GM21528 (cell line): Measurements from ENCODE around the gene TXNDC17.
A peak's percentile ranks its signal among the peaks of the same experiment; 100 is the strongest.
"Not testable (repeated sequence)": the region's sequence is repeated elsewhere in the genome, so short reads cannot be mapped to it uniquely, and the experiment has no call there.

Experiments
- ATAC-seq: cut with Tn5 transposase; IDR thresholded peaks from one replicate; pipeline ENCODE4 v1.9.1; 2021; ENCODE audit warnings: mild to moderate bottlenecking, moderate library complexity; ENCODE audit not compliant: unreplicated experiment, low FRiP score

The TXNDC17 gene

DNA sequence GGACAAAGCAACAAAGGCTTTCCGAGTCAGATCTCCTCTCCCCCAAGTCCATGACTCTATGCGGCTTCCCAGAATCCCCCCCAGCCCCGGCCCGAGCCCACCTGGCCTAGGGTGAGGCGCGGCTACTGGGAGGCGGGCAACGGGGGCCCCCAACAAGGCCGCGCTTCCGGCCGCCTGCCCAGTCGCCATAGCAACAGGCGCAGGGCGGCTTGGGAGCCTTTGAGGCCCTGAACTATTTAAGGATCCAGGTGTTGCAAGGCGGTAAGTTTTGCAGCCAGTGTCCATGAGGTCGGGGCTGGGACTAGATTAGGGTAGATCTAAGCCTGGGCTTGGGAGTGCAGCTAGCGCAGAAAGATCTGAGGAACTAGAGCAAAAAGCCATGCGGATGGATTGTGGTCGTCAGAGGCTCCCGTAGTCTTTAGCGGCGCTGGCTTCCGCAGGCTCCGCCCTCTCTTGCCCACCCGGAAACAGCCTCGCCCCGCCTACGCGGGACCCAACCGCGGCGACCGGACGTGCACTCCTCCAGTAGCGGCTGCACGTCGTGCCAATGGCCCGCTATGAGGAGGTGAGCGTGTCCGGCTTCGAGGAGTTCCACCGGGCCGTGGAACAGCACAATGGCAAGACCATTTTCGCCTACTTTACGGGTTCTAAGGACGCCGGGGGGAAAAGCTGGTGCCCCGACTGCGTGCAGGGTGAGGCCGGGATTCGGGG lies at the start of gene TXNDC17, which contains the start of gene KIAA0753:
TXNDC17 (plus strand) TSS at position 525 of the 711 bp plus-strand sequence; CDS start at position 548, 23 bp downstream.
KIAA0753 (minus strand) TSS at position 176 of the 711 bp plus-strand sequence. CDS start 5,608 bp downstream, outside the sequence.
- peak; percentile 85 for ATAC-seq

DNA sequence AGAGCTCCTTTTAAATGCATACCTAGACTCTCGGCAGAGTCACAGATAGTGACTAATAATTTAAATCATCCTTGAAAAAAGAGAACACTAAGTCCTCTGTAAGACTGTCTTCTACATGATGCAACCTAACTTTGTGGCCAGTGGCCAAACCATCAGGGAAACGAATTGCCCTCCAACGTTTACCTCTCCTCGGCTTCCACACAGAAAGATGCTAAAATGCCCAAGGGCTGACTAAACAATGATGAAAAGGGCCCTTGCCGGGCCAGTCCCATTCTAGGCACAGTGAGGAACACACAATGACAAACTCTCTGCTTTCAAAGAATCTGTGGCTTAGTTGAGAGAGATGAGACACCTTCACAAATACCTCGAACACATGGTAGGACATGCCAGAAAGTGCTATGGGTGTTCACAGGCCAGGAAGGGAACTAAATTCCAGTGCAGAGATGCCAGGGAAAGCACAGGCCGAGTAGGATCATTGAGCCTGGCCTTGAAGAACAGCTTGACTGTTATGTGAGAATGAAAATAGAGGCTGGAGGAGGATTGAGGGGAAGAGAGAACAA lies 49.2 kb upstream of the TXNDC17 start:
- ATAC-seq = no peak

DNA sequence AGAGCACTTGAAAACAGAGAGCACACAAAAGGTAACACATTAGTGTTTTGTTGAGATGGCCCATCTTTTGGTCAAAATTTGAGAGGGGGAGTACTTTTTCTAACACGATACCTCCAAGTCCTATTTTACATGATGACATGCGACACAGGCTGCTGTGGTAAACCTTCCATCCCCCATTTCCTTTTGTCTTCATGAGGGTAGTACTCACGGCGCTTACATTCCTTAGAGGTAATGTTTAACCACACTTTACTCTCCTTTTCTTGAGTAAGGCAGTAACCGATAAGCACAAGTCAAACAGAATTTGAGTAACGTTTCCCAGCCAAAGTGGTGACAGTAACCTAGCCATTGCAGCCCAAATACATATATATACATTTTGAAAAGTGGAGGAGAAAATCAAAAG lies 48.7 kb upstream of the TXNDC17 start:
- ATAC-seq = no peak

DNA sequence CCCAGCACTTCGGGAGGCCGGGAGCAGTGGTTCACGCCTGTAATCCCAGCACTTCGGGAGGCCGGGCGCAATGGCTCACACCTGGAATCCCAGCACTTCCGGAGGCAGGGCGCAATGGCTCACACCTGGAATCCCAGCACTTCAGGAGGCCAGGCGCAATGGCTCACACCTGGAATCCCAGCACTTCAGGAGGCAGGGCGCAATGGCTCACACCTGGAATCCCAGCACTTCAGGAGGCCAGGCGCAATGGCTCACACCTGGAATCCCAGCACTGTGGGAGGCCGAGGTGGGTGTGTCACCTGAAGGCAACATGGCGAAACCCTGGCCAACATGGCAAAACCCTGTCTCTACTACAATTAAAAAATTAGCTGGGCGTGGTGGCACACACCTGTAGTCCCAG lies 47.5 kb upstream of the TXNDC17 start:
- ATAC-seq = not testable (repeated sequence)

DNA sequence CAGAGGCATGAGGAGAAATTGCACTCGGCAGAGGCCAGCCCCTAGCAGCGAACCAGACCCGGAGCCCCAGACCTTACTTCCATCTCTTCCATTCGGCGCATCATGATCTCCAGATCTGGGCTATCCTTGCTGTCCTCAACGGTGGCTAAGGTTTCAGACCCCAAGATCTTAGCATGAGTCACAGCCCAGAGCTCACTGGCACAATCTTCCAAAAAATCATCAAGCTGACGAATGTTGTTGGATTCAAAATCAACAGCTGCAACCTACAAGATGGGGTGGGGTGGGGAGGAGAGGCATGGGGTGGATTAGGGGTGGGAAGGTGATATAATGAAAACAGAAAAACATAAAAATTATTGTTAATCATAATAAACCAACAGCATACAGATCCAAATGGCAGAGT lies 44.8 kb upstream of the TXNDC17 start:
- no peak for ATAC-seq

DNA sequence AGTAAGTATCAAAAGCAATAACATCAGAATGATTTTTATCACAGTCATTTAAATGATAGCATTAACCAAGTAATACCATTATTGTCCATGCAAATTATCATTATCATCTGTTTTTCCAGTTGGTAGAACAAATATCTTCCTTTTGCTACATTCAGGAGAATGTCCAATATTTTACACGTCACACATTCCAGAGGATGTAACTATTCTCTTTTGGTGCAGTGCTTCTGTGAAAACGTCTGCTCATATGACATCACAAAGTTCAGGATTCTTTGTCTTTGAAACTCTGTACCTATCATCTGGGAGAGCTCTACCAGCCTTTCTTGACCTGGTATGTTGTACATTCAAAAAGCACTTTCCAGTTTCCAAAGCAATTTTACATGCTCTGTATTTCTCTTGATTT lies 44.3 kb upstream of the TXNDC17 start:
- ATAC-seq = no peak

DNA sequence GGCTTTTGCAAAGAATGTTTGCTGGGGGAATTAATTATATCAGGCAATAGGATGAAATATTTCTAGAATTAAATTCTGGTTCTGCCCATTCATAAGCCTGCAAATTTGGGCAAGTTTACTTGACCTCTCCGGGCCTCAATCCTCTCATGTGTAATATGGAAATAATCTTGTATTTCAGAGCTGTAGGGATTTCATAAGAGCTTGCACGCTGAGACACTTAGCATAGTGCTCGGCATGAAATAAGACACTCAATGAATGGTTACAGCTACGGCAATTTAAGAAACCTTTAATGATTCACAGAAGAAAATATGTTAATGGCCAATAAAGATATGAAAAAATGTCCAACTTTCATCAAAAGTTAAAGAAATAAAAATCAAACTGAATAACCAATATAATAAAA lies 43.9 kb upstream of the TXNDC17 start:
- no peak for ATAC-seq

DNA sequence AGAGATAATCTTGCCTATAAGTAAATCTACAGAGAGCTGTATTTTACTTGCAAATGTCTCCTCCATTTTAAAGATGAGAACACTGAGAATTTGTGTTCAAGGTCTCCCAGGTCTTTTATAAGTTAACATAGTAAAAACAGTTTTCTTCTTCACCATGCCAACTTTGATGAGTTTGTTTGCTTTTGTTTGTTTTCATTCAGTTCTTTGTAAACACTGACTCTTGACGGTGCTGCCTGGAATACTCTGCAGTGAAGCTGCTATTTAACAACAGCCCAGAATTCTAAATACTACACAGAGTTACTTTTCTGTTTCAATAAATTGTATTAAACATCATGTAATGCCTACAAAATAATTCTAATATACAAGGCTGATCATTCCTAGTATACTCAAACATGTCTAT lies 43.1 kb upstream of the TXNDC17 start:
- ATAC-seq = no peak

DNA sequence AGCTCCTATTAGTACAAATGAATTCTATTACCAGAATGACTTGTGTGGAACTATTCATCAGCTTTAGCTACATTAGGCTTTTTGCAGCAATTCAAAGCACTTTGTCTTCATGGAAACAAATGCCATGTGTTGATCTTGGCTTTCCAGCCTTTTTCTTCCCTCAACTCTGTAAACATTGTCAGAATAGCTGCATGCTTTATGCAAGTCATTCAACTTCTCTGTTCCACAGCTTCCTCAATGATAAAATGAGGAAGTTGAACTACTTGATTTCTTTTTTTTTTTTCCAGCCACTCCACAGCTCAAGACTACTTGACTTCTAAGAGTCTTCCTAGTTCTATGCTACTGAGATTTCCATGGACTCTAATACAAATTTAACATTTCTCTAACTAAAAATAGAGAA lies 41.5 kb upstream of the TXNDC17 start:
- no peak for ATAC-seq

DNA sequence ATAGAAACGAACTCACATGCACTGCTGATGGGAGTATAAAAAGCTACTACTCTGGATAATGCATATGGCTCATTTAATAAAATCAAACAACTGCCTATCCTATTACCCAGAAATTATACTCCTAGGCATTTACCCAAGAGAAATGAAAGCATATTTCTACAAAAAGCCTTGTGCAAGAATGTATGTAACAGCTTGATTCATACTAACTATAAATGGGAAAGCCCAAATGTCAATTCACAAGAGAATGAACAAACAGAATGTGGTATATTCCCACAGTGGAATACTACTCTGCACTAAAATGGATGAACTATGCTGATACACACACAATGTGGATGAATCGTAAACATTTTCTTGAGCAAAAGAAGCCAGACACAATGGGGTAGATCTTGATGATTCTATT lies 38.7 kb upstream of the TXNDC17 start:
- ATAC-seq = no peak

DNA sequence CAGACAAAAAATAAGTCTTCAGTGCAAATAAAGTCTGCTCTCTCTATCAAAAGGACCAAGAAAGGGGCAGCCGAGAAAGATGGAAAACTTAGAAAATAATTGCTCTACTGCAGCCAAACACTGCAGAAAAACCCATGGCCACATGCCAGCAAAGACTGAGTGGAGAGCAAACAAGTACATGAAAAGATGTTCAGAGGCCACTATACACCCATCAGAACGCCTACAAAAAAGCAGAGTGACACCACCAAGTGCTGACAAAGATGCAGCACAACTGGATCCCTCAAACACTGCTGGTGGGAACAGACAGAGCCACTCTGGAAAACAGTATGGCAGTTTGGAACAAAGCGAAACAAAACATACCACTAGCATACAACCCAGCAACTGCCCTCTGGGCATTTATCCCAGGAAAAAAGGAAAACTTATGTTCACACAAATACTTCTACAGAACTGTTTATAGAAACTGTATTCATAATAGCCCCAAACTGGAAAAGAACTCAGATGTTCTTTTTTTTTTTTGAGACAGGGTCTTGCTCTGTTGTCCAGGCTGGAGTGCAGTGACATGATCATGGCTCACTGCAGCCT lies 37.0 kb upstream of the TXNDC17 start:
- no peak for ATAC-seq

DNA sequence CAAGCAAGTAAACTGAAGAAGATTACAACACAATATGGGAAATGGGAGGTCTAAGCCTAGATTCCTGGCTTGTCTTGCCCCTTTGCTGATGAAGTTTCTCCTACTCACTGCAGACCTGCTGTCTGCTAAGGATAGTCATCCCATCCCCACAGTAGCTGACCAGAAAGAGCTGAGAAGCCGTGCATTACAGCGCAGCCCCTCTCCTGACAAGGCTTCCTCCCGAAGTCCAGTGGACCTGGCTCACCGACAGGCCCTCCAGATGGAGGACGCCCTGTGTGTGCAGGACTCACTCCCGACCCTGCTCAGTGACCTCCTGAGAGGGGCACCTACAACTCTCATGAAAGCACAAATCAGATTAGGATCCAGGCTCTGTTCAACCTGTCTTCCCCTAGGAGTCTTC lies 35.7 kb upstream of the TXNDC17 start:
- no peak for ATAC-seq

DNA sequence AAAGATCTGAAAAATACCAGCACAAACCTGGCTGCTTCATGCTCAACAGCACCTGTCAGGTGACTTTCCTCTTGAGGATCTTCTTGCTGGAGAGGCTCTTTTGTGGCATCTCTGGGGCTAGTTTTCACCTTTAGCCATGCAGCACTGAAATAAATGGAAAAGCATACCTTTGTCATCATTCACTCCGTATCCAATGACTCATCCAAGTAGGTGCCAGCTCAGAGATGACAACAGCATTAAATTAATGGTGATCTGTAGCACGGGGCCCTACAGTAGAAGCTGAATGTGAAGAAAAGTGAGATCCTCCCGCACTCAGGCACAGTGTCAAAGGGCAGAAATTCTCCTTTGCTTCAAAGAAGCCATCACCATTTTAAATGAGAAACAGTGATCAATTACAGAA lies 32.5 kb upstream of the TXNDC17 start:
- no peak for ATAC-seq

DNA sequence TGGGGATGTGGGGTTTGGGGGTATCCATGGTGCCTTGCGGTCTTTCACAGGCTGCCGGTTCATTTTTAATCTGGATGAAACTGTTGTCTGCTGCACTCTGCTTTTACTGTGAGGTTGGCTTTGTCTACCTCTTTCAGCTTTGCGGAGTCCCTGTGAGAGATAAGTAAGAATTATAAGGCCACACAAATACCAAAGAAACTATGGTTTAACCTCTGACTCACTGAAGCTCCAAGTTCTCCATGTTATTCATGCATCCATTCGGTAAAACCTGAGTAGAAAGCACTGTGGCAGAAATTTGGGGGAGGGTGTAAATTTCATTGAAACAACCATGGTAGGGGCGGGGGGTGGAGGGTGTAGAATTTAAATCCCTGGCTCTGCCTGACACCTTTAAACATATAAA lies 30.8 kb upstream of the TXNDC17 start:
- ATAC-seq = no peak

DNA sequence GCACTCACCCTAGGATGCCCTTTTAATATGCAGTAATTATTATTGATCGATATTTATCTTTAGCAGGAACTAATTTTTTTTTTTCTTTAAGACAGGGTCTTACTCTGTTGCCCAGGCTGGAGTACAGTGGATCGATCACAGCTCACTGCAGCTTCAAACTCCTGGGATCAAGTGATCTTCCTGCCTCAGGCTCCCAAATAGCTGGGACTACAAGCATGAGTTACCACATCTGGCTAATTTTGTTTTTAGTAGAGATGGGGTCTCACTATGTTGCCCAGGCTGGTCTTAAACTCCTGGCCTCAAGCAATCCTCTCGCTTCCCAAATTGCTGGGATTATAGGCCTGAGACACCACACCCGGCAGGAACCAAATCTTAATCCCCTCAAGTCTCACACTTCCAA lies 29.6 kb upstream of the TXNDC17 start:
- no peak for ATAC-seq

DNA sequence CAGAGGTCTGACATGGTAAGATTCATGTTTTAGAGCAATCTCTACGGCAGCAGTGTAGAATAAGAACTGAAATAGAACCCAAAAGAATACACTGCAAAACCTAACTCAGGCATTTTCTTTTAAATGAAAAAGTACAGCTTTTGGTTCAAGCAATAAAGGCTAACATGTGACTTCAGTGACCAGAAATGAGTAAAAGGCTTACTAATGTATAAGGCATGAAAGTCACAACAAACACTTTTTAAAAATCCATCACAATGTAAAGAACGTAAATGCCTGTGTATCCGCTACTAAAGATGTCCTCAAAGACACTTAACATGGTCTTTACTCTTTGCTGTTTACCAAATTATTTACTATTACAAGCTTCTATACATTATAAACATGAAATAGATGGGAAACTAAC lies 16.9 kb upstream of the TXNDC17 start:
- no peak for ATAC-seq

DNA sequence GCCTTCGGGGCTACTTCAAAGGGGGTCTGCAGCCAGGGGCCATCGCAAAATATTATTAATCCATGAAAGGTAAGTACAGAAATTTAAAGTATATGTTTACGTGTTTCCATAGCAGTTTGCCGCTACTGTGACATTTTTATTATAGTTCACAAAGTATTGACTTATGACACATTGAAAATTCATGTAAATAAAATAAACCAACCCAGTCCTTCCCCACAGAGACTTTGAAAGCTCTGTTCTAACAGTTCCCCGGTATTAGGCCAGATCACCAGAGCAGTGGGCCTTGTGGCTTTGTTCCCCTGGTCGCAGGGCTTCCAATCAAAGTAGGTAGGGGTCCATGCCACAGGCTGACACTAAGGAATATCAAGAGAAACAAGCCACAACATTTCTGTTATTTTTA lies 14.2 kb upstream of the TXNDC17 start:
- ATAC-seq = no peak

DNA sequence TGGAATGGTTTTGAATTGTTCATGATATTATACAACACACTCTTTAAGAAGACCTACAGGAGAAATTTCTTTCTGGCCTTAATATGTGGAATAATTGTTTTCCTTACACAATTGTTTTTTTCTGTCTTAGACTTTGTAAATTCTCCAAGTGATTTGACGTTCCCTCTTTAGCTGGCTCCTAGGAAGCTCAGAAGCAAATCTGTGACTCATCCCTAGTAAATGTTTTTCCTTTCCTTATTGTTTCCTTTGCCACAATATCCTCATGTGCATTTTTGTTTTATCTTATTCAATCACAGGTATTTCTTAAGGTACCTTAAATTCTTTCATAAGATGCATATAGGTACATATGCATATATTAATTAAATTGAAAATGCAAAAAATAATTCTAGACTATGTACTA lies 13.8 kb upstream of the TXNDC17 start:
- ATAC-seq = no peak

DNA sequence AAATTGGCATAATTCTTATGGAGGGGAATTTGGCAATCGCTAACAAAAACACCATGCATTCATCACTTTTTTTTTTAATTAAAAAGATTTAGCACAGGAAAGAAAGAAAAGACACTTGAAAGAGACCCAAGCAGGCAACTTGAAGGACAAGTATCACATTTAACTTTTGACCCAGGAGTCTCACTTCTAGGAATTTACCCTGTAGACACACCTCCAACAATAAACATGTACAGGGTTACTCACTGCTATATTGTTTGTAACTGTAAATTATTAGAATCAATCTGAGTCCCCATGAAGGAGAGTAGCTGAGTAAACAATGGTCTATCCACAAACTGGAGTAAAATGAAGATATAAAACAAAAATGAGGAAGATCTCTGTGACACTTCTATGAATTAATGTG lies 10.5 kb upstream of the TXNDC17 start:
- ATAC-seq = no peak

DNA sequence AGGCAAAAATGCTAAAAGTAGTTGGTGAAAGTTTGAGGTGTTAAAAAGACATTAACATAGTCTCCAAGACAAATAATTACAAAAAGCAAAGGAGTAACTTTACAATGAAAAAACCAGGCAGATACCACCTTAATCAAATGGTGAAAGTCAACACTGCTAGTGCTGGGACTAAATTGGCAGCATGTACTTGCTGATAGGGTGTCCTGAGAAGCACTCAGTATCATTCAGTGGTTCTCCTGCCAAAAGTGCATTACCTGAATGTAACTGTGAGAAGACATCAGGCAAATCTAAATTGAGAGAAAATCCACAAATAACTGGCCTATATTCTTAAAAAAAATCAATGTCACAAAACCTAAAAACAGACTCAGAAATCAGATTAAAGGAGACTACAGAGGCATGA lies 8.3 kb upstream of the TXNDC17 start:
- ATAC-seq = no peak

DNA sequence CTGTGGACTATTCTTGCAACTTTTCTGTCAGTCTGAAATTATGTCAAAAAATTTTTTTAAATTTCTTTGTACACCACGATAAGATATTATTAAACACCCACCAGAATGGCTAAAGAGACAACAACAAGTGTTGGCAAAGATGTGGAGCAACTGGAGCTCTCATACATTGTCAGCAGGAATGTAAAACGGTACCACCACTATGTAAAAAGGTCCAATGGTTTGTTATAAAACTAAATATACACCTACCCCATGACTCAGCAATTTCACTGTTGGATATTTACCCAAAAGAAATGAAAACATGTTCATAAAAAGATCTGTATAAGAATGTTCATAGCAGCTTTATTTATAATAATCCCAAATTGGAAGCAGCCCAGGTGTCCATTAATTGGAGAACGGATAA lies 7.6 kb upstream of the TXNDC17 start:
- no peak for ATAC-seq

DNA sequence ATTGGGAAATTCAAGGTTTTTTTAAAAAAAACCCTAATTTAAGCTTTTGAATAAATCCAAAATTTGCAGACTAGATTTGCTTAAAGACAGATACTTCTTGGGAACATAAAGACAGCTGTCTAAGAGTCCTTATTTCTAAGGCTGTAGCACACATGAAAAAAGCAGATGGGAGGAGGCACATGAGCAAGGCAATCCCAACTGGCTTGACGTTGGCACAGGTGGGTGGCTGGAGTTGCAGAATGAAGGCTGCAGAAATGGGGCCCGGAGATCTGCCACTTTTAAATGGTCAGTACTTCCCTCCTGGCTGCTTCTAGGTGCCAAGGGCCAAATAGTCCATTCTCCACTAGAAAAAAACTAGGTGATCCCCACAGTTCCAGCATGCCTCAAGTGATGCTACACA lies 4.8 kb upstream of the TXNDC17 start:
- no peak for ATAC-seq
